A673 (cell line): Measurements from ENCODE around the gene ZNF69. TPM values are rescaled to one million over a fixed set of nuclear protein-coding genes. Genes with fewer than 3 reads are reported as not detected.
"Not testable (repeated sequence)": the region's sequence is repeated elsewhere in the genome, so short reads cannot be mapped to it uniquely, and the experiment has no call there.

Source experiments
- BruUV-seq: library from RNA; stranded (reverse); fragments of 400-500 nt; replicated peaks from 2 replicates; lab custom pipeline; 2021; lab: Mats Ljungman, UMichigan
- CTCF ChIA-PET: fragments of 300-600 bp; sonication (Branson Sonifier 250); formaldehyde crosslinking; loops from one replicate; lab custom pipeline; 2022; ENCODE audit warnings: antibody characterized with exemption; lab: Charles Lee
- POLR2A ChIA-PET: fragments of 300-600 bp; sonication (Branson Sonifier 250); formaldehyde crosslinking; loops from one replicate; lab custom pipeline; 2022; ENCODE audit warnings: antibody characterized with exemption; ENCODE audit not compliant: low non-redundant PET; lab: Charles Lee
- DNase-seq: peaks from one replicate; pipeline ENCODE4 v3.0.0-alpha.2; 2015; ENCODE audit warnings: low spot score
- H3K27ac ChIP-seq: fragments of 200-600 bp; sonication (generic); 2 replicates; pipeline ENCODE4 v1.5.1; 2016; ENCODE audit warnings: mixed run types, low read depth, mild to moderate bottlenecking, mixed read lengths, antibody characterized with exemption, low read length; ENCODE audit not compliant: poor library complexity, severe bottlenecking
- H3K27me3 ChIP-seq: fragments of 200-600 bp; sonication (generic); replicated peaks from 2 replicates; pipeline ENCODE4 v1.6.1; 2017; ENCODE audit warnings: mixed run types, low read depth, mild to moderate bottlenecking, mixed read lengths, antibody characterized with exemption, low read length; ENCODE audit not compliant: insufficient read depth, poor library complexity
- H3K36me3 ChIP-seq: fragments of 200-600 bp; sonication (generic); 2 replicates; pipeline ENCODE4 v1.6.1; 2016; ENCODE audit warnings: mixed run types, mild to moderate bottlenecking, mixed read lengths, antibody characterized with exemption, low read length; ENCODE audit not compliant: insufficient read depth, poor library complexity, severe bottlenecking
- H3K4me1 ChIP-seq: fragments of 200-600 bp; sonication (generic); 2 replicates; pipeline ENCODE4 v1.6.1; 2017; ENCODE audit warnings: mixed run types, mild to moderate bottlenecking, mixed read lengths, antibody characterized with exemption, low read length; ENCODE audit not compliant: insufficient read depth, poor library complexity, severe bottlenecking
- H3K4me3 ChIP-seq: fragments of 200-600 bp; sonication (generic); 2 replicates; pipeline ENCODE4 v1.5.1; 2016; ENCODE audit warnings: low read depth, mixed run types, mild to moderate bottlenecking, mixed read lengths, low read length; ENCODE audit not compliant: poor library complexity, severe bottlenecking
- H3K9me3 ChIP-seq: fragments of 200-600 bp; sonication (generic); 2 replicates; pipeline ENCODE4 v1.6.1; 2016; ENCODE audit warnings: mixed run types, low read depth, mild to moderate bottlenecking, mixed read lengths, antibody characterized with exemption, low read length; ENCODE audit not compliant: poor library complexity, severe bottlenecking
- CTCF ChIP-seq: fragments of 300-800, 200-600 bp; sonication (generic); conservative IDR thresholded peaks from 2 replicates; pipeline ENCODE4 v1.5.1; 2017; ENCODE audit warnings: low read depth, mild to moderate bottlenecking, antibody characterized with exemption, low read length, moderate library complexity, mixed read lengths
- EZH2 ChIP-seq: fragments of 200-600 bp; sonication (generic); IDR thresholded peaks from 2 replicates; pipeline ENCODE4 v1.6.1; 2017; ENCODE audit warnings: borderline replicate concordance, low read depth, mild to moderate bottlenecking, mixed read lengths, antibody characterized with exemption, low read length; ENCODE audit not compliant: poor library complexity, severe bottlenecking
- intact Hi-C: fragments of 100-400 bp; cut with micrococcal nuclease; formaldehyde crosslinking; loops from one replicate; pipeline ENCODE4 v1.10.0; 2022; ENCODE audit not compliant: unreplicated experiment
- total RNA-seq: library from RNA; stranded (reverse); gene quantifications from 2 replicates; pipeline ENCODE4 v1.2.3, GENCODE V29; 2021

Gene ZNF69
- total RNA-seq, 1 experiment from 2014 or later: 4.3 TPM

DNA sequence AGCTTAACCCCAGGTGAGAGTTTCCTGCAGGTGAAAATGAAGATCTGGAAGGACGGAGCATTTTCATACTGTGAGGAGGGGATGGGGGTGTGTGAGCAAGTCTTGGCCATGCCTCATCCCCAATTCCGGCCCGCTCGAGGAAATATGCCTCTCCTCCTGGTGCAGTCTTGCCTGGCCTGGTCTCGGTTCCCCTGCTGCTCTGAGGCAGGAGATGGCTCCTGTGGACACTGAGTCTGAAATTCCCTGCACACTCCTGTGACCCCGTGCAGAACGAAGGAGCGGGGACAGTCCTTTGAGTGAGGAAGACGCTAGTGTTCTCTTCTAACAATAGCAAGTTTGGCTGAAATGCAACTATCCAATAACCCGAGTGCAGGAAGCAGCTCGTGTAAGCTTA is 39.4 kb upstream of the ZNF69 start:
- Histone ChIP-seq H3K4me1 (no peaks in the 10 kb centered on the region), H3K36me3 (no peaks in the 10 kb centered on the region), H3K27ac (no peak overlapping the region), H3K9me3 (no peaks in the 10 kb centered on the region), H3K4me3 (peak overlapping the region; percentile 56), H3K27me3 (no peaks in the 10 kb centered on the region)
- POLR2A ChIA-PET: no interaction called here
- DNase-seq: no peak
- CTCF ChIA-PET: interaction anchor here (0.6 to 1.2 kb wide), 2 partner anchors 13 to 51 kb away, joined by 3 read pairs; no protein-coding TSS in a partner anchor
- no TSS peak for BruUV-seq
- TF ChIP-seq EZH2 (no peak), CTCF (no peak)
- intact Hi-C loops: no loop called here

DNA sequence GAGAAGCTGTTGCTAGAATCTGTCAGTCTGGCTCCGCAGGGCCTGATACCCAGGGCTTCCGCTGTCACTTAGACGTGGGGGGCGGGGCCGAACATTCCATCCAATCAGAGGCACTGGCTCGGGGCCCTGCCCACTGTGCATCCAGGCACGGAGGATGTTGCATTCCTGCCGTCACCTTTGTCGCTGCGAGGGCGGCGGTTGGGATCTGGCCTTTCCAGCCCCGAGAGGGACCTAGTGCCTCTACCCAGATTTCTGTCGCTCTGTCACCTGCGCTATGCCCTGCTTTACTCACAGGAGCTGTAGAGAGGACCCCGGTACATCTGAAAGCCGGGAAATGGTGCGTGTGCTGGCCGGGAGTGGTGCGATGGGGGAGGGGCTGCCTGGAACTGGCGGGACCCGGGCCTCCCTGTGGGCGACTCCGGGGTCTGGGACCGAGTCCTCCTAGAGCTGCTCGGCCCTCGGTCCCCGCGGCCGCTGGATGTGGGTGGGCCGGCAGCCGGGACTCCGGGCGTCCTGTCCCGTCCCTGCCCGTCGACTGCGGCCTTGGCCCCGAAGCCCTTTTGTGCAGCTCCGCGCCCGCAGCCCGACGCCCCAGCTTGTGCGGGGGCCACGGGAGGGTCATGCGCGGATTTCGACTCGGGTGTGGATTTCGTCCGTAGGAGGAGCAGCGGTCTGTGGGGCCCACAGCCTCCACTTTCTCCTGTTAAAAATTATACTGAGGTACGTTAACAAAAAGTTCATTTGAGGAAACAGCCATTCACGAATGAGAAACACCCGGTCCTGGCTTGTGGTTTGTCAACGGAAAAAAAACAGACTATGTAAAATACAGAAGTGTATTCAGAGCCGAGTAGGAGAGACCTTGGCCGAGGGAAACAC is 38.8 kb upstream of the ZNF69 start, which contains the start of gene ZNF439:
TSS of gene ZNF439 (plus strand) at position 133 of the 876 bp plus-strand sequence. CDS start at position 275, 142 bp downstream.
- no peaks in the 10 kb centered on the region for H3K9me3 ChIP-seq
- POLR2A ChIA-PET: no interaction called here
- H3K27me3 ChIP-seq: no peaks in the 10 kb centered on the region
- H3K36me3 ChIP-seq: no peaks in the 10 kb centered on the region
- DNase-seq: peak; percentile 92
- H3K4me1 ChIP-seq: no peaks in the 10 kb centered on the region
- intact Hi-C loops: no loop called here
- TF ChIP-seq EZH2 (no peak), CTCF (no peak)
- no TSS peak for BruUV-seq
- no peak within 1 kb of the TSS for H3K27ac ChIP-seq
- H3K4me3 ChIP-seq: peak within 1 kb of the TSS; percentile 56
- CTCF ChIA-PET: interaction anchor here (0.6 to 1.2 kb wide), 2 partner anchors 14 to 51 kb away, joined by 3 read pairs; no protein-coding TSS in a partner anchor

DNA sequence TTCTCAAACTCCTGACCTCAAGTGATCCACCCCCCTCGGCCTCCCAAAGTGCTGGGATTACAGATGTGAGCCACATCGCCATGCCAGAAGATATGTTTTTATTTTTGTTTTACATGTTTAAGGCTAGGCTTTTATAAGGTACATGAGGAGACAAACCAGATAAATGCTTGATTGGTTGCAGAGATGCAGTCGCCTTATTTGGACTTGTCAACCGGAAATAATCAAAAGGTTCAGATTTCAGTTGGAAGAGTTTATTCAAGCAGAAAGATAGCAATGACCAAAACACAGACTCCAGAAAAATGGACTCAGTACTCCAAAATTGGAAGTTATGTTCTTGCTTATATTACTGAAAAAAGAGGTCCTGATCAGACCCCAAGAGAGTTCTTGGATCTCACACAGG is 37.3 kb upstream of the ZNF69 start:
- BruUV-seq, CTCF ChIA-PET, H3K36me3 ChIP-seq, H3K4me3 ChIP-seq, H3K9me3 ChIP-seq, H3K27ac ChIP-seq, intact Hi-C loops, POLR2A ChIA-PET, H3K4me1 ChIP-seq, DNase-seq, H3K27me3 ChIP-seq: not testable (repeated sequence)
